Spleen (tissue), 11 donors: ENCODE data around the gene TAS2R60. TPM values are rescaled to one million over a fixed set of nuclear protein-coding genes. Genes with fewer than 3 reads are reported as not detected.

Experiments
- DNase-seq: peaks from one replicate; pipeline ENCODE4 v3.0.0-alpha.2; 2020
- H3K27ac ChIP-seq, 8 donors: fragments of 200-600 bp; sonication (generic) in 7 of 8; 1 replicate in 4 of 8; 2 replicates in 4 of 8; pipeline versions ENCODE4 v1.5.0 to v1.8.0; 2016 to 2021; ENCODE audit warnings: inconsistent platforms in 4 of 8, mild to moderate bottlenecking in 4 of 8, moderate library complexity in 1 of 8
- H3K27me3 ChIP-seq, 7 donors: fragments of 200-600 bp; sonication (generic) in 6 of 7; replicated peaks in 1 of 7; 1 replicate in 4 of 7; 2 replicates in 3 of 7; pipeline versions ENCODE4 v1.5.0 to v1.8.0; 2016 to 2021; ENCODE audit warnings: inconsistent platforms in 3 of 7, mild to moderate bottlenecking in 1 of 7
- H3K36me3 ChIP-seq, 6 donors: fragments of 200-600 bp; sonication (generic) in 5 of 6; 1 replicate in 4 of 6; 2 replicates in 2 of 6; pipeline versions ENCODE4 v1.5.0 to v1.8.0; 2016 to 2021; ENCODE audit warnings: inconsistent platforms in 2 of 6
- H3K4me1 ChIP-seq, 6 donors: fragments of 200-600 bp; sonication (generic) in 5 of 6; 1 replicate in 3 of 6; 2 replicates in 3 of 6; pipeline versions ENCODE4 v1.5.0 to v1.8.0; 2016 to 2021; ENCODE audit warnings: inconsistent platforms in 3 of 6
- H3K4me3 ChIP-seq, 8 donors: fragments of 200-600 bp; sonication (generic) in 7 of 8; 1 replicate in 4 of 8; 2 replicates in 4 of 8; pipeline versions ENCODE4 v1.5.0 to v1.8.0; 2016 to 2021; ENCODE audit warnings: inconsistent platforms in 4 of 8, mild to moderate bottlenecking in 4 of 8, moderate library complexity in 2 of 8
- H3K9me3 ChIP-seq, 8 donors: fragments of 200-600 bp; sonication (generic) in 7 of 8; 1 replicate in 4 of 8; 2 replicates in 4 of 8; pipeline versions ENCODE4 v1.5.0 to v1.8.0; 2016 to 2021; ENCODE audit warnings: inconsistent platforms in 4 of 8
- CTCF ChIP-seq, 11 experiments: fragments of 200-600 bp in 7 of 11; fragments of 450-650 bp in 4 of 11; sonication (generic) in 4 of 11; IDR thresholded peaks in 8 of 11; conservative IDR thresholded peaks in 3 of 11; 1 replicate in 7 of 11; 2 replicates in 4 of 11; pipeline versions ENCODE4 v1.4.0 to v1.8.0; 2016 to 2021; ENCODE audit warnings: antibody characterized with exemption in 11 of 11, inconsistent platforms in 4 of 11, mild to moderate bottlenecking in 1 of 11
- POLR2A ChIP-seq, 3 donors: fragments of 450-650 bp; IDR thresholded peaks; one replicate each; pipeline ENCODE4 v1.5.1; 2017; ENCODE audit warnings: antibody characterized with exemption in 3 of 3, mild to moderate bottlenecking in 1 of 3
- POLR2AphosphoS5 ChIP-seq, 3 donors: sonication (generic); formaldehyde crosslinking; IDR thresholded peaks; one replicate each; pipeline ENCODE4 v1.5.1; 2017; ENCODE audit warnings: antibody characterized with exemption in 3 of 3
- WGBS, 5 donors: extraction: QIAGEN DNeasy Blood & Tissue Kit in 3 of 5; methylation state at CpG; one replicate each; pipeline versions ENCODE4 v1.1.5 to v1.1.7; 2013 to 2018; 5-methylcytosine and 5-hydroxymethylcytosine counted together
- intact Hi-C: fragments of 100-400 bp; cut with DNase I; formaldehyde crosslinking; loops from one replicate; pipeline ENCODE4 v1.15.0; 2023; ENCODE audit warnings: low total_unique reads
- polyA plus RNA-seq, 3 donors: library from polyadenylated mRNA; stranded (reverse); fragments of 200-250 nt; gene quantifications; one replicate each; pipeline ENCODE4 v1.2.1, GENCODE V29; 2013
- total RNA-seq, 7 donors: library from RNA; depleted of rRNA in 3 of 7; stranded (reverse); fragments of >200 nt in 3 of 7; fragmentation: NEBNext Ultra II Directional in 4 of 7; extraction: Animal tissue kit (Norgen Biotek cat#: 25700) in 4 of 7; gene quantifications; one replicate each; pipeline versions ENCODE4 v1.1.0 to v1.2.1, GENCODE V29; 2016 to 2021
- donor health status: healthy with polysubstance abuse.
- donor health status: DM: no; HTN: no; CAD: no; lungs with moderate emphysema.
- donor health status: DM: no; HTN: no; CAD: no.
- donor health status: Bipolar disorder and iron deficiency.
- donor health status: healthy.
- donor health status: DM: no; HTN: no; CAD: no.
- donor health status: DM: yes; HTN: yes; CAD: no.

The TAS2R60 gene
- total and polyA plus RNA-seq, 10 donors = 0.30 to 2.2 (median 0.85) TPM; not detected in 5

- no peak overlapping the region for H3K4me3 ChIP-seq
- no peak for TF ChIP-seq POLR2A (IDR thresholded peaks at IDR 0.05)
- no peak for TF ChIP-seq POLR2AphosphoS5 (IDR thresholded peaks at IDR 0.05)
- no peak for TF ChIP-seq CTCF (IDR thresholded peaks at IDR 0.05 in 8 of 11, conservative IDR thresholded peaks at IDR 0.05 in 3 of 11)
- no peaks in the 10 kb centered on the region for H3K9me3 ChIP-seq
- no peaks in the 10 kb centered on the region for H3K4me1 ChIP-seq
- WGBS, 5 donors = 71 to 90% (median 79%) methylated on average over 1 of the region's 1 CpG
- no peaks in the 10 kb centered on the region for H3K36me3 ChIP-seq
- no peak overlapping the region for H3K27ac ChIP-seq
- intact Hi-C loops = no loop called here
- peaks cover 0 to 9% (median 0%) of the 10 kb centered on the region in 7 donors for H3K27me3 ChIP-seq
- DNase-seq = no peak
Observed at GRCh38 chr7:143451746-143452145, 8.5 kb downstream of the TAS2R60 start.

GRCh38 chr7:143452495-143452894 lies 9.2 kb downstream of the TAS2R60 start:
- TF ChIP-seq CTCF (IDR thresholded peaks at IDR 0.05 in 8 of 11, conservative IDR thresholded peaks at IDR 0.05 in 3 of 11) (no peak), POLR2AphosphoS5 (IDR thresholded peaks at IDR 0.05) (no peak), POLR2A (IDR thresholded peaks at IDR 0.05) (no peak)
- intact Hi-C loops = no loop called here
- Histone ChIP-seq H3K9me3 (no peaks in the 10 kb centered on the region), H3K27ac (no peak overlapping the region), H3K27me3 (peaks cover 0 to 3% (median 0%) of the 10 kb centered on the region in 7 donors), H3K4me3 (no peak overlapping the region), H3K36me3 (no peaks in the 10 kb centered on the region), H3K4me1 (no peaks in the 10 kb centered on the region)
- 66 to 87% (median 84%) methylated on average over 2 of the region's 2 CpGs for WGBS, 5 donors
- DNase-seq = no peak

- TF ChIP-seq POLR2A (IDR thresholded peaks at IDR 0.05) = no peak
- no peak for TF ChIP-seq POLR2AphosphoS5 (IDR thresholded peaks at IDR 0.05)
- no peak for TF ChIP-seq CTCF (IDR thresholded peaks at IDR 0.05 in 8 of 11, conservative IDR thresholded peaks at IDR 0.05 in 3 of 11)
- Histone ChIP-seq H3K27ac (no peak overlapping the region), H3K9me3 (no peaks in the 10 kb centered on the region), H3K4me1 (no peaks in the 10 kb centered on the region), H3K27me3 (no peaks in the 10 kb centered on the region), H3K4me3 (no peak overlapping the region), H3K36me3 (no peaks in the 10 kb centered on the region)
- 76 to 89% (median 86%) methylated on average over 1 of the region's 1 CpG for WGBS, 5 donors
- DNase-seq = no peak
- intact Hi-C loops = no loop called here
Observed at GRCh38 chr7:143454091-143454680, 10.9 kb downstream of the TAS2R60 start.

- Histone ChIP-seq H3K4me3 (no peak overlapping the region), H3K36me3 (no peaks in the 10 kb centered on the region), H3K4me1 (no peaks in the 10 kb centered on the region), H3K9me3 (no peaks in the 10 kb centered on the region), H3K27ac (no peak overlapping the region), H3K27me3 (no peaks in the 10 kb centered on the region)
- intact Hi-C loops = no loop called here
- no peak for DNase-seq
- no peak for TF ChIP-seq CTCF (IDR thresholded peaks at IDR 0.05 in 8 of 11, conservative IDR thresholded peaks at IDR 0.05 in 3 of 11)
- no peak for TF ChIP-seq POLR2A (IDR thresholded peaks at IDR 0.05)
- no peak for TF ChIP-seq POLR2AphosphoS5 (IDR thresholded peaks at IDR 0.05)
- WGBS, 5 donors = 82 to 97% (median 87%) methylated on average over 2 of the region's 2 CpGs
Observed at GRCh38 chr7:143455491-143455890, 12.2 kb downstream of the TAS2R60 start.
